Measurements from ENCODE around the gene CREB5.

GRCh38 chr7:28871631-28872030 lies 459.3 kb downstream of the CREB5 start:
- no peak for TF ChIP-seq GATA2 (IDR thresholded peaks at IDR 0.05; ENCODE audit: low read depth, low read length)
- TF ChIP-seq GATA3 (IDR thresholded peaks at IDR 0.05; ENCODE audit: low read depth, low read length), result no peak

Measured in SH-SY5Y (cell line).